IPS-11a (cell line): ENCODE measurements around the gene PRCC.
"Not testable (repeated sequence)": the region's sequence is repeated elsewhere in the genome, so short reads cannot be mapped to it uniquely, and the experiment has no call there.

Experiments used
- H3K4me3 ChIP-seq: one replicate; pipeline ENCODE4 v1.5.1; 2013; ENCODE audit warnings: low read depth, low read length, control low read depth

The PRCC gene

DNA sequence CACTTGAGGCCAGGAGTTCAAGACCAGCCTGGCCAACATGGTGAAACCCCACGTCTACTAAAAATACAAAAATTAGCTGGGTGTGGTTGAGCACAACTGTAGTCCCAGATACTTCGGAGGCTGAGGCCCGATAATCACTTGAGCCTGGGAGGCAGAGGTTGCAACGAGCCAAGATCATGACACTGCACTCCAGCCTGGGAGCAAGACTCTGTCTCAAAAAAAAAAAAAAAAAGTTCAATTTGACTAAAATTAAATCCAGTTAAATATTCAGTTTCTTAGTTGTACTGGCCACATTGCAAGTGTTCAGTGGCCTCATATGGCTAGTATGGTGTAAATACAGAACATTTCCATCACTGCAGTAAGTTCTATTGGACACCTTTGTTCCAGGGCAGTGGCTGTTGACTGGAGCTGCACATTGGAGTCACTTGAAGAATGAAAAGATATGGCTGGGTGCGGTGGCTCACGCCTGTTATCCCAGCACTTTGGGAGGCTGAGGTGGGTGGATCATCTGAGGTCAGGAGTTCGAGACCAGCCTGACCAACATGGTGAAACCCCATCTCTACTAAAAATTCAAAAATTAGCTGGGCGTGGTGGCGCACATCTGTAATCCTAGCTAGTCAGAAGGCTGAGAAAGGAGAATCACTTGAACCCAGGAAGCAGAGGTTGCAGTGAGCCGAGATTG, 9.6 kb upstream of the PRCC start:
- not testable (repeated sequence) for H3K4me3 ChIP-seq

DNA sequence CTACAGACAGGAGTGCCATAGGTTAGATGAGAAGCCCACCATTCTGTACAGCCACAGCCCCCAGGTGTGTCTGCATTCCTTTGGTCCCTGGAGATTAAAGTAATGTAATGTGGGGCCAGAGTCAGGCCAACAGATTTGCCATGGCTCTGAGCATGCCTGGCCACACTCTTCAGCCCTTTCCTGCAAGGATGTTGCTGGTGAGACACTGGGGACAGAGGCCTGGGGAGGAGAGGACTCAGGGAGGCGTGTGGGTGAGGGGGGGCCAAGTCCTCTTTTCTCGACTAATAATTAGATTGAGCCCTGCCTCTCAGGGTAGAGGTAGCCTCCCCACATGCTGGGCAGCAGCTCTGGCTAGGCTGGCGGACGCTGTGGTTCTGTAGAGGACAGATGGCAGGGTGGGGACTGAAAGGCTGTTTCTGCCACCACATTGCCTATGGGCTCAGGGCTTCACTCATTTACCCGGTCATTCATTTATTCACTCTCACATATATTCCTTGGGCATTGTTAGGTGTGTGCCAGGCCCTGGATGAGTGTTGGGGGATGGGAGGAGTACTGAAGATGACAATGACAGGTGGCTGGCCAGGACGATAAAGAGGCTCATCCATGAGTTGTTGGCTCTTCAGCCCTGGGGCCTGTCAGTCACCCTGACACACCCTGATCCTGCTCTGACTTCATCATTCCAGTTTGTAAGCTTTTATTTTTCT, 7.1 kb upstream of the PRCC start:
- no peak overlapping the region for H3K4me3 ChIP-seq

DNA sequence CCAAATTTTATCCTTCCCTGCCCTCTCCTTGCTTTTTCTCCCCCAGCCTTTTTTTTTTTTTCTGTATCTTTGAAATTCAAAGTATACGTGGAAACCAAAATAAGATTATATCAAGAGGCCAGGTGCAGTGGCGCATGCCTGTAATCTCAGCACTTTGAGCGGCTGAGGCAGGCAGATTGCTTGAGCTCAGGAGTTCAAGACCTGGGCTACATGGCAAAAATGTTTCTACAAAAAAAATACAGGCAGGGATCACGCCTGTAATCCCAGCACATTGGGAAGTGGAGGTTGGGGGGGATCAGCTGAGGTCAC, 6.6 kb upstream of the PRCC start:
- H3K4me3 ChIP-seq: no peak overlapping the region

DNA sequence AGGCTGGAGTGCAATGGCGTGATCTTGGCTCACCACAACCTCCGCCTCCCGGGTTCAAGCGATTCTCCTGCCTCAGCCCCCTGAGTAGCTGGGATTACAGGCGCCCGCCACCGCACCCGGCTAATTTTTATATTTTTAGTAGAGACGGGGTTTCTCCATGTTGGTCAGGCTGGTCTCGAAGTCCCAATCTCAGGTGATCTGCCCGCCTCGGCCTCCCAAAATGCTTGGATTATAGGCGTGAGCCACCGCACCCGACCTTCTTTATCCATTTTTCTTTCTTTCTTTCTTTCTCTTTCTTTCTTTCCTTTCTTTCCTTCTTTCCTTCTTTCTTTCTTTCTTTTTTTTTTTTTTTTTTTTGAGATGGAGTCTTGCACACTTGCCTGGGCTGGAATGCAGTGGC, 2.2 kb upstream of the PRCC start:
- not testable (repeated sequence) for H3K4me3 ChIP-seq

DNA sequence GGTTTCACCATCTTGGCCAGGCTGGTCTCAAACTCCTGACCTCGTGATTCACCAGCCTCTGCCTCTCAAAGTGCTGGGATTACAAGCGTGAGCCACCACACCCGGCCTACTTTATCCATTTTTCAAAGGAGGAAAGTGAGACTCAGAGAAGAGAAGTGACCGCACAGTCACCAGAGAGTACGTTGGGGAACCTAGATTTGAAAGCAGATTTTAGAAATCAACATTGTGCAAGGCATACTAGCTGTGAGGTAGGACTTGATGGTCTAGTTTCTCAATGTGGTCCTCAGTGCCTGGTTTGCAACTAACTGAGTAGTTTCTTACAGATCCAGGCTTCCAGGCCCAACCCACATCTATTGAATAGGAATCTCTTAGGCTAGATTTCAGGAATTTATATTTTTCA, 1.7 kb upstream of the PRCC start:
- no peak overlapping the region for H3K4me3 ChIP-seq

DNA sequence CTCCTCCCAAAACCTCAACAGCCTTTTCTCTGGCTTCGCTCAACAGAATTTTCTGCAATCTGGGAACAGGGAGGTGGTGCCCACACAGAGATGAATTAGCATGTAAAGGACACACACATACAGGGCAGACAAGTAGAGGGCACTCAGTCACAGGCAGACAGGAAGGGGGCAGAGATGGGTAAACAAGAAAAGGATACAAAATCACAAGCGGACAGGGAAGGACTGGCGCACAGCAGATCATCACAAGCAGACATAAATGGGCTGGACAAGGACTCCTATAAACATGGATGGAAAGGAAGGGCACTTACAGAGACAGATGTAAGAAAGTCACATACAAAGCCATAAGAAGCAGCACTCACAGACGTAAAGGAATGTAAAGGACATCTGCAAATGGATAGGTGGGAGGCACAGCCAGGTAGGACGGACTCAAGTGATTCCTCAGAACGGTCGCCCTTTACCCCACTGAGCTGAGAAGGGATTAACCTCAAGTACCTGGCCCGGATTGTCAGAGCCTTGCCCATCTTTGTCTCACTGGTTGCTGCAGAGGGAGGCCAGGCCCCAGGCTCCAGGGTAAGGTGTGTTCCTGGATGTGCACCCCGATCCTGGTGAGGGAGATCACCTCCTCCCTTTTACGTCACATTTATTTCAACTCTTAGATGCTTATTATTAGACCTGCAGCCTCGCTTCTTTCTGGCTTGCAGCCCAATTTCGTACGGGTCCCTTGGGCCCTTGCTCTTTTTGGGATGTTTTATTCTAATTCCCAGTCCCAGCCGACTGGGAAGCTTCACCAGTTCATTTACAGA, 836 bp upstream of the PRCC start:
- H3K4me3 ChIP-seq: peak overlapping the region; percentile 57

DNA sequence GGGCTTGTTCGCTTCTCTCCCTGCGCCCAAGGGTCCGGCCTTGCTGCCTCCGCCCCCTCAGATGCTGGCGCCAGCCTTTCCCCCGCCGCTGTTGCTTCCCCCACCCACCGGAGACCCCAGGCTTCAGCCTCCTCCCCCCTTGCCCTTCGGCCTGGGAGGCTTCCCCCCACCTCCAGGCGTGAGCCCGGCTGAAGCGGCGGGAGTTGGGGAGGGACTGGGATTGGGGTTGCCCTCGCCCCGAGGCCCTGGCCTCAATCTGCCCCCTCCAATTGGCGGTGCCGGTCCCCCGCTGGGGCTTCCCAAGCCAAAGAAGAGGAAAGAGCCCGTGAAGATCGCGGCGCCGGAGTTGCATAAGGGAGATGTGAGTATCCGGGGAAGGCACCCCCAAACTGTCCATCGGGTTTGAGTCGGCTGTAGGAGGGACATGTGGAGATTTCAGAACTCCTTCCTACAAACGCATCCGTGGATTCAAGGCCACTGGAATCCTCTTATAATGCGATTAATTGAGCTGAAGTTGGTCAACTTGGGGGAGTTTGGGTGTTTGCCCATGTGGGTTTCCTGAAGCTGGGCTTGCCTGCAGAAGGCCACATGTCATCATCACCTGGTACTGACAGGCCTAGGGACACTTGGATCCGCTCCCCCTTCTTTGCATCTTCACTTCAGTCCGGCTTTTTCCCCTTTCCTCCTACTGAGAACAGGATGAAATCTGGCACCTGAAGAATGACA, 707 bp downstream of the PRCC start:
- peak overlapping the region; percentile 92 for H3K4me3 ChIP-seq

DNA sequence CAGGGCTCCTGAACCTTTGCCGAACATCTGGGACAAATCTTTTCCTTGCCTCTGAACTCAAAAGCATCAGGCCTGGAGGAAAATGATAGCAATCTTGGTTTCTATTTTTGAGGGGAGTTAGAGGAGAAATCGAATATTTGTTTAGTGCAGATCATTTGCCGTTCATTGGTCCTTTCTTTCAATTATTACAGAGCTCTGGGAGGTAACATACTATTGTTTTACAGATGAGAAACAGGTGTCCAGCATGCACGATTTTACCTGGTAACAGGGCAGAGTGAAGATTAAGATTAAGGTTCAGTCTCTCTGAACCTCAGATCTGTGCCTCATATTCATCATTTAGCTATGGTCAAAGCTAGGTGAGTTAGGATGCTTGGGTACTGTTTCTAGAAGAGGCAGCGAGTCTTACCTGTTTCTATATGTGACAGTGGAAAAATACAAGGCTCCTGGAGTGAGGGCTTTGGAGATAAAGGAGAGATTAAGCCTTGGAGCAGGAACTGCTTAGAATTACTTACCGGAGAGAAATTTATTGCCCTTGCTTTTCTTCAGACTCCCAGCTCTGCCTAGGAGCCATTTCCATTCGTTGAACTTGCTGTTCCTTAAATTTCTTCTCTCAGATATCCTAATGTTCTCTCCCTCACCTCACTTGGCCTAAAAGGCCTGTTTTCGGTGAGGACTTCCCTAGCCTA, 1.4 kb downstream of the PRCC start:
- H3K4me3 ChIP-seq: peak overlapping the region; percentile 92

DNA sequence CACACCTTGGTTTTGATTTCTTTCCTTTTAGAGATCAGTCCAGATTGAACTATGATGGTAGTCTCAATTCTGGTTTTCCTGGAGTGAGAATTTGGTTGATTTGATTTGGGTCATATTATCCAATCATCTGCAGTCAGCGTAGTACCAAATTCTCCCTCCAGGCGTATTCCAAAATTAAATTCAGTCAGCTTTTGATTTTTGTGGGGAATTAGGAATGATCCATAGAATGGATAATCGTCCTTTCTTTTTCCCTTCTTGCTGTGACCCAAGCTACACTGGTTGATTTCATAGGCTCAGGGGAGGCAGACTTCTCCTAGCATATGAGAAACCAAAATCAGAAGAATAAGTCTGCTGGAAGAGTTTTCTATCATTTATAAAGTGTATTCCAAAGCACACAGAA, 4.9 kb downstream of the PRCC start:
- no peak overlapping the region for H3K4me3 ChIP-seq

DNA sequence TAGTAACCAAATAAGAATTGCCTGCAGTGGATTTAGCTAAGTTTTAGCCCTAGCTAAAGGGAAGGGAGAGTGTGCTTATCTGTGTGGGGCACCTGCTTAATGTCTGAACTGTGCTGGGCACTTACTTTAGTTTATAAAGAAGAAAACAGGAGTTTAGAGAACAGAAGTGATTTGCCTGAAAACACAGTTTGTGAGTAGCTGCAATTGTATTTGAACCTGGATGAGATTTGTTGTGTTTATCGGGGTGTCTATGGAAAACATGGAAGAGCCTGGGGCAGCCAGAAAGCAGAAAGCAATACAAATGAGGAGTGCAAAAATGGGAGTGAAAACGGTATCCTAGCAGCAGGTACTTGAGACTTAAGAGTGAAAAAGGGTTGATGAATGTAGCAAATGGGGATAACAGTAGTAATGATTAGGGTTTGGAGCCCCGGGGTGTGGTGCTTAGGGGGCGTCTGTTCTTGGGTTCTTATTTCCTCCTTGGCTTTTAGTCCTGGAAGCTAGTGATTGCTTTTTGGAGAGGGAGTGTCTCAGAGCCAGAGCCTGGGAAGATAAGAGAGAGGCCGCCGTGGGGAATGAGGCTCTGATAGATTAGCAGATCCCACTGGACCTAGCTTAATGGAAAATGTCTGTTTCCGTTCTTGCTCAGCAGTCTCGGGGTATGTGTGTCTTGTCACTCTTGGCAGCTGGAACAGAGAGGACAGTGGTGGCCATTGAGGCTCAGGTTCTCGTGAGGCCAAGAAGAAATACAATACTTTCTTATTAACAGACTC, 5.6 kb downstream of the PRCC start:
- H3K4me3 ChIP-seq: no peak overlapping the region

DNA sequence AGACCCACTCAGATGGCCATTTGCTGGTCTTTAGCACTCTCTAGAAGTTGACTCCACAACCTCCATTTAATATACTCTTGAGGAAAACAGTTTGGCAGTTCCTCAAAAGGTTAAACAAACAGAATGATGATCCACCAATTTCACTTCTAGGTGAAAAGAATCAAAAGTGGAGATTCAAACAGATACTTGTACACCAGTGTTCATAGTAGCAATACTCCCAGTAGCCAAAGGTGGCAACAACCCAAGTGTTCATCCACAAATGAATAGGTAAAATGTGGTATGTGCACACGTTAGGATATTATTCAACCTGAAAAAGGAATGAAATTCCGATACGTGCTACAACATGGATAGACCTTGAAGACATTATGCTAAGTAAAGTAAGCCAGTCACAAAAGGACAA, 6.3 kb downstream of the PRCC start:
- no peak overlapping the region for H3K4me3 ChIP-seq

DNA sequence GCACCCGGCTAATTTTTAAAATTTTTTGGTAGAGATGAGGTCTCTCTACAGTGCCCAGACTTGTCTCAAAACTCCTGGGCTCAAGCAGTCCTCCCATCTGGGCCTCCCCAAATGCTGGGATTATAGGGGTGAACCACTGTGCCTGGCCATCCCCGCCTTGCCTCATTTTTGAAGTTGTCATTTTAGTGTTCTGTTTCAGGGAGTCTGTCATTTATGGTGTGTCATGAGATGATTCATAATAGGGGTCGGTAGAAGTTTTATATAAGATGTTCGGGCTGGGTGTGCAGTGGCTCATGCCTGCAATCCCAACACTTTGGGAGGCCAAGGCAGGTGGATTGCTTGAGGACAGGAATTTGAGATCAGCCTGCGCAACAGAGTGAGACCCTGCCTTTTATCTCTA, 8.5 kb downstream of the PRCC start:
- H3K4me3 ChIP-seq: no peak overlapping the region

DNA sequence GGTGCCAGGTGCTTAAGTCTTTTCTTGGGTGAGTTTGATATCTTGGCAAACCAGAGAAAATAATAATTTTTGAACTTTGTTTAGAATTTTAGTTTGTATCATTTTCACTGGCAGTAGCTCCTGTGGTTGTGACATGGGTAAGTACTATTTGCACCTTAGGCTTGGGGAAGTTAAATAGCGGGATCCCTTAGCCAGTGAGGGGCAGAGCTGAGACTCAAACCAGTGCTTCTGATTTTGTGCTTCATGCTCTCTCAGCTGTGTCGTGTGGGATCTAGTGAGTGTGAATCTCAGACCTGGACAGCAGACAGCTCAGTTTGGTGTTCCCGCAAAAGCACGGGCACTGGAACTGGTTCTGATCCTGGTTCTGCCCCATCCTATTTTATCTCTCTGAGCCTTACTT, 9.6 kb downstream of the PRCC start:
- no peak overlapping the region for H3K4me3 ChIP-seq

DNA sequence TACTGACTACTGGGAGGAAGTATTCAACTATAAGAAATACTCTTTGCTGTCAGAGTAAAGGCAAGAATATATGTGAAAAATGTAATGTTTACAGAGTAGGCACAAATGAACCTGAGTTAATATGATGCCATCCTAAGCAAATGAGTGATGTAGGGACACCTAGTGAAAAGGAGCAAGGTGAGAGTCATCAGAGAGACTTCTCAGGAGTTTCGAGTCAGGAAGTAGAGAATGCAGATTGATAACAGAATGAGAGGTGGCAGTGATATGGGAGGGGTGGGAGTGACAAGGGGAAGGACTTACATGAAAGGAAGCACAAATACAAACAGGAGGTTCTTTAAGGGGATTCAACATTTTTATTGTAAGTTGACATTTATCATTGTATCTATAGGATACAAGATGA, 10.2 kb downstream of the PRCC start:
- H3K4me3 ChIP-seq: no peak overlapping the region

DNA sequence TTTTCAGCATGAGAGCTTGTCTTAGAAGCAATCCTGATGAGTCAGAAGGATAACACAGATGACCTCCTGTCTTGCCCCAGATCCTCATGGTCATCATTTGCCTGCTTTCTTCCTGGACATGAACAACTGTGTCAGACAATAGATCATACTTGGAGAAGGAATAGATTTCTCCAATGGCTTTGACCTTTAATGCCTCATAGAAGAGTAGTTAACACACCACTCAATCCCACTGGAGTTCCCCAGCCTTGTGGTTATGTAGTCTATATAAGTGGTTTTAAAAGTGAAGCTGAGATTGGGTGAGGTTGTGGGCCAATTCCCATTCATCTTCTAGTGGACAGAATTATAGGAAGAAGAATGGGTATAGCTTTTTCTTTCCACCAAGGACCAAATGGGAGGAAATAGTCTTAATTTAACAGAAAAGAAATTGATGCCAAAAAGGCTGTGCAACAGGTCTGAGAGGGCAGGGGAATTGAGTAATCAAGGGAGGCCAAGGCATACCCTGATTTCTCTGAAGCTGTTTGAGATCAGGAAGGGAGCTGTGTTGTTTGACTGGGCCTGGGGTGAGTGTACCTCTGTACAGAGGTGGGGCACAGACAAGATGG, 14.4 kb downstream of the PRCC start:
- no peak overlapping the region for H3K4me3 ChIP-seq

DNA sequence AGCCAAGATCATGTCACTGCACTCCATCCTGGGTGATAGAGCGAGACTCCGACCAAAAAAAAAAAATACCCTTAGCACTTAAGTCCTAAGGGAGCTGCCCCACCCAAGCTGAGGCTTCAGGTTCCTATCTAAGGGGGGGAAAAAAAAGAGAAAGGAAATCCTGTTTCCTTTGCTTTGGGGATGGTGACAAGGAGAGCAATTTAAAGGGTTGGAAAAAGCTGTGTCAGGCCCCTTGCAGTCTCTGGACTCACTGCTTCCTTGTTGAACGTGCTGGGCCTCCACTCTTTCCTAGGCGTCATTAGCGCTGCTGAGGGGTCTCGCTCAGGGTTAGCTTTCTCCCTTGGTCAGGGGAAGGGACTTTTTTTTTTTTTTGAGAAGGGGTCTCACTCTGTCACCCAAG, 18.1 kb downstream of the PRCC start:
- H3K4me3 ChIP-seq: no peak overlapping the region

DNA sequence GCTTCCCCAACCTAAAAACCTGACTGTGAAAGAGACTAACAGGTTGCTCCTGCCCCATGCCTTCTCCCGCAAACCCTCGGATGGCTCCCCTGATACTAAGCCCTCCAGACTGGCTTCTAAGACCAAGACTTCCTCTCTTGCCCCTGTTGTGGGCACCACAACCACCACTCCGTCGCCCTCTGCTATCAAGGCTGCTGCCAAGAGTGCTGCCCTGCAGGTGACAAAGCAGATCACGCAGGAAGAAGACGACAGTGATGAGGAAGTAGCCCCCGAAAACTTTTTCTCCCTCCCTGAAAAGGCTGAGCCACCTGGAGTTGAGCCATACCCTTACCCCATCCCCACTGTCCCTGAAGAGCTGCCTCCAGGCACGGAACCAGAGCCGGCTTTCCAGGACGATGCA, 19.3 kb downstream of the PRCC start:
- no peak overlapping the region for H3K4me3 ChIP-seq

DNA sequence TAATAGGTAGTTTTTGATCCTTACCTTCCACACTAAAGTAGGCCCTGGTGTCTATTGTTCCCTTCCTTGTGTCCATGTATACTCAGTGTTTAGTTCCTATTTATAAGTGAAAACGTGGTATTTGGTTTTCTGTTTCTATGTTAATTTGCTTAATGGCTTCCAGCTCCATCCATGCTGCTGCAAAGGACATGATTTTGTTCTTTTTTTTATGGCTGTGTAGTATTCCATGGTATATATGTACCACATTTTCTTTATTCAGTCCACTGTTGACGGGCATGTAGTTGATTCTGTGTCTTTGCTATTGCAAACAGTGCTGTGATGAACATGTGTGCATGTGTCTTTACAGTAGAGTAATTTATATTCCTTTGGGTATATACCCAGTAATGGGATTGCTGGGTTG, 20.8 kb downstream of the PRCC start:
- H3K4me3 ChIP-seq: no peak overlapping the region

DNA sequence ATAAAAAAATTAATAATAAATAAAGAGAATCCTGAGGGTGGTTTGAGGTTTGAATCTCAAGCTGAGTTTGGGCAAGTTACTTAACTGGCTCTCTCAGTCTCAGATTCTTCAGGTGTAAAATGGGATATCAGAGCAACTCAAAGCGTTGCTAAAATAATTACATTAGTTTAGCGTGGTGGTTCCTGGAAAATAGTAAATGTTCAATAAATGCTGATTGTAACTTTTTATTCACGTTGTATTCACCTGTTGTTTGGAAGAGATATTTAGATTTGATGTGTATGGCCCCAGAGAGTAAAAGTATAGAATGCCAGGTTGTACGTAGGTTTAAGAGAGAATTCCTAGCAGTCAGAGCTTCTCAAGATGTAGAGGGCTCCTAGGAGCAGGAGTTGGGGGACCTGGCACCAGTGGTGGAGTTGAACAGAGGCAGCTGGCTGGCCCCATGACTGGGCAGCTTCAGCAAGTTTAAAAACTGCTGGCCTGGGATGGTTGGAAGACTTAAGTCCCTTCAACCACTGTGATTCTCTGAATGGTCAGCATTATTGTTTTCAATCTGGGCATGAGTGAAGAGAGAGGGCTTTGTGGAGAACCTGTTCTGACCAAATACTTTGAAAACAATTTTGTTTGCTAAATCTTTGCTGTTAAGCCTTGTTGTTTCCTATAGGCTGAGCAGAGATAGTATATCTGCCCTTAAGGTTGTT, 22.4 kb downstream of the PRCC start:
- H3K4me3 ChIP-seq: no peak overlapping the region
